CD8-positive, alpha-beta memory T cell (primary cell): ENCODE results near the gene CTNNBL1. TPM values are rescaled to one million over a fixed set of nuclear protein-coding genes. Genes with fewer than 3 reads are reported as not detected.

Experiments used
- CTCF ChIA-PET: fragments of 350-600 bp; sonication (Branson Sonifier 250); formaldehyde crosslinking; loops from one replicate; lab custom pipeline; 2021; ENCODE audit warnings: antibody characterized with exemption; lab: Charles Lee
- POLR2A ChIA-PET: fragments of 350-600 bp; sonication (Branson Sonifier 250); formaldehyde crosslinking; loops from one replicate; lab custom pipeline; 2021; ENCODE audit warnings: antibody characterized with exemption; lab: Charles Lee
- DNase-seq, 5 donors: peaks; one replicate each; pipeline versions ENCODE4 v3.0.0 to v3.0.0-alpha.2; 2020 to 2022; ENCODE audit warnings: mixed read lengths in 1 of 5
- H3K27ac ChIP-seq: one replicate; pipeline ENCODE4 v1.7.0; 2013; ENCODE audit warnings: low read depth, mild to moderate bottlenecking, low read length, moderate library complexity
- H3K27me3 ChIP-seq: 2 replicates; pipeline ENCODE4 v1.7.0; 2013; ENCODE audit warnings: low read length, mild to moderate bottlenecking; ENCODE audit not compliant: insufficient read depth, poor library complexity, severe bottlenecking
- H3K36me3 ChIP-seq: 2 replicates; pipeline ENCODE4 v1.7.0; 2013; ENCODE audit warnings: mild to moderate bottlenecking, low read length, moderate library complexity; ENCODE audit not compliant: insufficient read depth
- H3K4me1 ChIP-seq: 2 replicates; pipeline ENCODE4 v1.7.0; 2013; ENCODE audit warnings: mild to moderate bottlenecking, low read length, moderate library complexity; ENCODE audit not compliant: insufficient read depth
- H3K4me3 ChIP-seq: 2 replicates; pipeline ENCODE4 v1.7.0; 2013; ENCODE audit warnings: mild to moderate bottlenecking, low read length
- H3K9me3 ChIP-seq: 2 replicates; pipeline ENCODE4 v1.7.0; 2013; ENCODE audit warnings: mild to moderate bottlenecking, low read length
- H3K27ac Mint-ChIP-seq, 8 donors: one replicate each; pipeline ENCODE4 v1.8.0; 2020 to 2021; ENCODE audit warnings: mixed read lengths in 8 of 8, mild to moderate bottlenecking in 6 of 8, inconsistent platforms in 3 of 8, moderate library complexity in 3 of 8
- H3K27me3 Mint-ChIP-seq, 2 donors: one replicate each; pipeline ENCODE4 v1.8.0; 2020 to 2021; ENCODE audit warnings: mixed read lengths in 2 of 2, mild to moderate bottlenecking in 1 of 2, moderate library complexity in 1 of 2
- H3K36me3 Mint-ChIP-seq, 3 donors: one replicate each; pipeline ENCODE4 v1.8.0; 2020 to 2021; ENCODE audit warnings: mixed read lengths in 3 of 3, inconsistent platforms in 1 of 3, mild to moderate bottlenecking in 1 of 3
- H3K4me1 Mint-ChIP-seq, 3 donors: one replicate each; pipeline ENCODE4 v1.8.0; 2020 to 2021; ENCODE audit warnings: mixed read lengths in 3 of 3, inconsistent platforms in 1 of 3, mild to moderate bottlenecking in 1 of 3
- H3K4me3 Mint-ChIP-seq, 7 donors: one replicate each; pipeline ENCODE4 v1.8.0; 2020 to 2021; ENCODE audit warnings: mixed read lengths in 7 of 7, mild to moderate bottlenecking in 6 of 7, moderate library complexity in 4 of 7, inconsistent platforms in 2 of 7
- H3K9me3 Mint-ChIP-seq, 5 donors: one replicate each; pipeline ENCODE4 v1.8.0; 2020 to 2022; ENCODE audit warnings: mixed read lengths in 5 of 5, mild to moderate bottlenecking in 3 of 5, moderate library complexity in 2 of 5, inconsistent platforms in 1 of 5
- polyA plus RNA-seq: library from polyadenylated mRNA; unstranded; fragments of 300-500 nt; fragmentation: Illumina TruSeq; gene quantifications from one replicate; pipeline ENCODE4 v1.2.3, GENCODE V29; 2021
- total RNA-seq, 2 experiments: library from RNA; stranded (reverse); gene quantifications; one replicate each; pipeline ENCODE4 v1.2.3, GENCODE V29; 2021

CTNNBL1 gene
- total and polyA plus RNA-seq, 3 experiments from 2014 or later, result 86.8 to 97.8 (median 88.9) TPM

DNA sequence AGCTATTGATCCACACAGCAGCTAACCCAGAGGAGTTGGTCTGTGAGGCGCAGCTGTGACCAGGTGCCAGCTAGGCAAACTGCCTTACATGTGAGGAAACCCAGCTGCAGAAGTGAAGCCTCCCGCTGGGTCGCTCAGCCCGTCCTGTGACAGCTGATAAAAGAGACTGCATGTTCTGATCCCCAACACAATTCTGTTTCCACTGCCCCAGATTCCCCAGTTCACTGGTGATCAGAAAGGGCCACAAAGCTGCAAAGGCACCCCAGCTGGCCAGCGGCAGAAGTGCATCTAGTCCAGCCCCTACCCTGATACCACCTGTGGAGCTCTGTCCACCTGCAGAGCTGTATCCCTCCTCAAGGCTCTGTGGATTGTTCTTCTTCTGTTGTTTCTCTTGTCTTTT, 64.5 kb downstream of the CTNNBL1 start:
- Histone ChIP-seq H3K36me3 (peaks cover 7% of the 10 kb centered on the region), H3K9me3 (no peaks in the 10 kb centered on the region), H3K4me1 (no peaks in the 10 kb centered on the region), H3K4me3 (no peak overlapping the region), H3K27me3 (no peaks in the 10 kb centered on the region), H3K27ac (no peak overlapping the region)
- ChIA-PET CTCF (no interaction called here), POLR2A (no interaction called here)
- Mint-ChIP-seq H3K27me3 (no peaks in the 10 kb centered on the region), H3K36me3 (peaks cover 6 to 87% (median 38%) of the 10 kb centered on the region in 3 donors), H3K4me1 (peaks cover 5 to 10% (median 7%) of the 10 kb centered on the region in 3 donors), H3K4me3 (no peak overlapping the region), H3K9me3 (no peaks in the 10 kb centered on the region), H3K27ac (no peak overlapping the region)
- no peak for DNase-seq

DNA sequence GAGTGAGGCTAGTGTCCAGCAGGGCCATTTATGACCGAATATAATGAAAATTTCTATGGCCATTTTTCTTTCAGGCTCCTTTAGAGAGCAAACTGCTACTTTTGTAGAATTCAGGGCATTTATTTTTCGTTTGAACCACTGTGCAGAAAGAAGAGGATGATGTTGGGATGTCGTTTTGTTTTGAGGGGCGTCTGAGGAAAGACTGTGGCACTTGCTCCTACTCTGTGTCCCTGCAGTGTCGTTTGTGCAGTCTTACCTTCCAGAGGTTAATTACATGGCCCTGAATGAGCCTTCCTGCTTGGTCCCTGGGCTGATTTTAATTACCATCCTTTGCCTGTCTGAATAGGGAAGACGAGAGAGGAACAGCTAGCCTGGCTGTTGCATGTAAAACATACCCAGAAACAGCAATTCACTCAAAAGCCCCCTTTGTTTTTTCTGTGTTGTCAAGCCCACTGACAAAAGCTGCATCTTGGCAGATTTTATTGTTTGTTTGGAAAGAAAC, 65.3 kb downstream of the CTNNBL1 start:
- Histone ChIP-seq H3K4me1 (no peaks in the 10 kb centered on the region), H3K4me3 (no peak overlapping the region), H3K36me3 (peaks cover 7% of the 10 kb centered on the region), H3K27ac (no peak overlapping the region), H3K27me3 (no peaks in the 10 kb centered on the region), H3K9me3 (no peaks in the 10 kb centered on the region)
- no peaks in the 10 kb centered on the region for H3K27me3 Mint-ChIP-seq
- no peak overlapping the region for H3K27ac Mint-ChIP-seq
- no peak for DNase-seq
- H3K4me3 Mint-ChIP-seq, result no peak overlapping the region
- CTCF ChIA-PET, result no interaction called here
- H3K36me3 Mint-ChIP-seq, result peaks cover 6 to 88% (median 37%) of the 10 kb centered on the region in 3 donors
- POLR2A ChIA-PET, result no interaction called here
- peaks cover 5 to 10% (median 7%) of the 10 kb centered on the region in 3 donors for H3K4me1 Mint-ChIP-seq
- H3K9me3 Mint-ChIP-seq, result no peaks in the 10 kb centered on the region

DNA sequence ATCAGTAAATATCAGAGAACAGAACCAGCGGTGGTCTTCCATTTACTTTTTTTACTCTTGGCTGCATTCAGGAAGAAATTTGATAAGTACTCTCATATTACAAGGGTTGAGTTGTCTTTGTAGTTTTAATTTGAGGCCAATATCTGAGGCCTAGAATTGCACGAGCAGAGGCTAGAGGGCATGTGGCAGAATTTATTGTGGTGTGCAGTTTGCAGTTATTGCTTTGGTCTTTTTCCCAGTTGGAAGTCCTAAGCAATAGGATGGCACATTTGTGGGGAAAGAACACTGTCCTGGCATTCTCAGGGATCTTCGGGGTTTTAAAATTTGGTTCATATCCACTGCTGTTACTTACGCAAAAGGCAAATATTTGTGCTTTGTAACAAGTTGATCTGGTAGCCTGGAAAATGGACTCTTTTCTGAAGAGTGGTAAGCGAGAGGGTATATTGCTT, 66.0 kb downstream of the CTNNBL1 start:
- ChIA-PET CTCF (no interaction called here), POLR2A (no interaction called here)
- Mint-ChIP-seq H3K4me3 (no peak overlapping the region), H3K9me3 (no peaks in the 10 kb centered on the region), H3K4me1 (peaks cover 5 to 10% (median 7%) of the 10 kb centered on the region in 3 donors), H3K27ac (no peak overlapping the region), H3K27me3 (no peaks in the 10 kb centered on the region), H3K36me3 (peaks cover 6 to 89% (median 37%) of the 10 kb centered on the region in 3 donors)
- no peak for DNase-seq
- Histone ChIP-seq H3K36me3 (peaks cover 7% of the 10 kb centered on the region), H3K27me3 (no peaks in the 10 kb centered on the region), H3K27ac (no peak overlapping the region), H3K4me1 (no peaks in the 10 kb centered on the region), H3K4me3 (no peak overlapping the region), H3K9me3 (no peaks in the 10 kb centered on the region)

DNA sequence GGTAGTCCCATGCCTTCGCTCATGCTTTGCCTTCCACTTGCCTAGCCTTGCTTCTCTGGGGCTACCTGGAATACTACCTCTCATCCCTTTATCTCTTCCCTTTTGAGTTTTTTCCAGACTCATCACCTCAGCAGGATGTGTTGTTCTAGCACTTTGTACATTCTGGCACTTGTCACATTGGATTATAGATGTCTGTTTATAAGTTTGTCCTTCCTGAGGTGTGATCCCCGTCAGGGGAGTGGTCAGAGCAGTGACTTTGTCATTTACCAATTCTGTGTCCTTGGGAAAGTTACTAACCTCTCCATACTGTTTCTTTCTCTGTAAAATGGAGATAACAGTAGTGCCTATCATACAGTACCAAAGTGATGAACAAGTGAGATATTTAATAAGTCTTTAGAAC, 66.5 kb downstream of the CTNNBL1 start:
- ChIA-PET POLR2A (no interaction called here), CTCF (no interaction called here)
- DNase-seq, result no peak
- Mint-ChIP-seq H3K36me3 (peaks cover 6 to 90% (median 42%) of the 10 kb centered on the region in 3 donors), H3K9me3 (no peaks in the 10 kb centered on the region), H3K27ac (no peak overlapping the region), H3K27me3 (no peaks in the 10 kb centered on the region), H3K4me1 (peaks cover 5 to 10% (median 7%) of the 10 kb centered on the region in 3 donors), H3K4me3 (no peak overlapping the region)
- H3K36me3 ChIP-seq, result peaks cover 7% of the 10 kb centered on the region
- no peaks in the 10 kb centered on the region for H3K9me3 ChIP-seq
- H3K27ac ChIP-seq, result no peak overlapping the region
- H3K4me3 ChIP-seq, result no peak overlapping the region
- no peaks in the 10 kb centered on the region for H3K4me1 ChIP-seq
- H3K27me3 ChIP-seq, result no peaks in the 10 kb centered on the region

DNA sequence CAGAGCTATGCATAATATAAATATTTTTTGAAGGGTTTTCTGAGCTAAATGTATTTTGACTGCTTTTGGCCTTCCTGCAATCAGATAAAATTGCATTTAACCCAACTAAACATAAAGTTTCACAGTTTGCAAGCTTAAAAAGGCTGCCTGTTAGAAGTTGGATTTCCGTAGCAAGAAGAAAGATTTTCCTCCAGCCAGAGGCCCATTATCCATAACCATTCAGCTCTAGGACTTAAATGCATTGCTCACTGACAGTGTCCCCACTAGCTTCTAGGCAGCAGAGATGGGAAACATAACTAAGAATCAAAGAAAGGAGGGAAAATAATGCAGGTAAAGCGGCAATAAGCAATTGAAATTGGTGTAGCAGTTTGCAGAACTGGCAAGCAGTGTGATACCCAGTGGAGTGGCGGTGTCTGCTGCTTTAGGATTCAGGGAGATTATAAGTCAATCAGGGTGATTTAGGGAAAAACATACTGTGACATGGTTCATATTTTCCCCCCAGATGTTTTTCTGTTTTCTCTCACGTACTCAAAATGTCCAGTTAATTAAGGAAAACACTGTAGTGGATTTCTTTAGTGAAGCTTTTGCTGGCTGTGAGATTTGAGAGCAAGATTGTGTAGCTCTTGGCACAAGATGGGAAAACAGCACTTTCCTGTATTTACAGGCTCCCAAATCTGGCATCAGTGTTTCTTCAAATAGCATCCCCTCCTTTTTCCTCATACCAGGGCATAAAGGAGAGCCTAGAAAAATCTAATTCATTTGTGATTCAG, 69.1 kb downstream of the CTNNBL1 start:
- no peak overlapping the region for H3K27ac ChIP-seq
- no peaks in the 10 kb centered on the region for H3K27me3 ChIP-seq
- H3K9me3 Mint-ChIP-seq, result no peaks in the 10 kb centered on the region
- no peak overlapping the region for H3K4me3 Mint-ChIP-seq
- no peak for DNase-seq
- H3K4me1 Mint-ChIP-seq, result peaks cover 0 to 3% (median under 1%) of the 10 kb centered on the region in 3 donors
- POLR2A ChIA-PET, result interaction anchor here (0.6 kb wide), 1 partner anchor 924 kb away, joined by 11 read pairs; no protein-coding TSS in a partner anchor
- peaks cover 4 to 81% (median 43%) of the 10 kb centered on the region in 3 donors for H3K36me3 Mint-ChIP-seq
- no peak overlapping the region for H3K27ac Mint-ChIP-seq
- no peaks in the 10 kb centered on the region for H3K4me1 ChIP-seq
- no peaks in the 10 kb centered on the region for H3K27me3 Mint-ChIP-seq
- H3K36me3 ChIP-seq, result no peaks in the 10 kb centered on the region
- CTCF ChIA-PET, result interaction anchor here (0.5 kb wide), 1 partner anchor 1023 kb away, joined by 3 read pairs; no protein-coding TSS in a partner anchor
- no peak overlapping the region for H3K4me3 ChIP-seq
- H3K9me3 ChIP-seq, result no peaks in the 10 kb centered on the region

DNA sequence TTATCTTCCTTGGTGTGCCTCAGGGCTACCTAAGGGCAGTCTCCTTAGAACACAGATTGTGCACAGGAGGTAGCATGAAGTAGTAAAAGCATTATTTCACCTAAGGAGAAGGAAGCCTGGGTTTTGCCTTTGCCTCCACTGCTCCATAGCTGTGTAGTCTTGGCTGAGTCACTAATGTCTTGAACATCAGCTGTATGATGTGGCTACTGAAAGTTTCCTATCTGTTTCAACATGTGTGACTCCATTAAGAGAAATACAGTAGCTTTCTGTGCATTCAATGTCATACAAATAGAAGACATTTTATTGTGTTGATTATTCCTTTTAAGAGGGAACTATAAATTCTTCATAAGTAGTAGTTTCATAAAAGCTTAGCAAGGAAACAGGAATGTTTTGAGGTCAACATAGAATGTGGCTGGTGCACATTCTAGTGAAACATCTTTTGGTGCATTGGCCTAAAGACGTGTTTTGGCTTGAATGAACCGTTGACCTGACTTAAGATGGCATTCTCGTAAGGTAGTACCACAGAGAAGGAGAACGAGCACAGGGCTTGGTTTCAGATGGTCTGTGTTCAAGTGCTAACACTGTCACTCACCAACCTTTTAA, 70.6 kb downstream of the CTNNBL1 start:
- ChIA-PET CTCF (no interaction called here), POLR2A (no interaction called here)
- H3K27me3 ChIP-seq, result no peaks in the 10 kb centered on the region
- H3K27me3 Mint-ChIP-seq, result no peaks in the 10 kb centered on the region
- H3K4me1 Mint-ChIP-seq, result peaks cover 0 to 2% (median 0%) of the 10 kb centered on the region in 3 donors
- no peak overlapping the region for H3K4me3 Mint-ChIP-seq
- no peak overlapping the region for H3K4me3 ChIP-seq
- H3K36me3 Mint-ChIP-seq, result peaks cover 4 to 78% (median 45%) of the 10 kb centered on the region in 3 donors
- H3K27ac ChIP-seq, result no peak overlapping the region
- no peak overlapping the region for H3K27ac Mint-ChIP-seq
- H3K4me1 ChIP-seq, result no peaks in the 10 kb centered on the region
- no peak for DNase-seq
- no peaks in the 10 kb centered on the region for H3K36me3 ChIP-seq
- H3K9me3 Mint-ChIP-seq, result no peaks in the 10 kb centered on the region
- no peaks in the 10 kb centered on the region for H3K9me3 ChIP-seq

DNA sequence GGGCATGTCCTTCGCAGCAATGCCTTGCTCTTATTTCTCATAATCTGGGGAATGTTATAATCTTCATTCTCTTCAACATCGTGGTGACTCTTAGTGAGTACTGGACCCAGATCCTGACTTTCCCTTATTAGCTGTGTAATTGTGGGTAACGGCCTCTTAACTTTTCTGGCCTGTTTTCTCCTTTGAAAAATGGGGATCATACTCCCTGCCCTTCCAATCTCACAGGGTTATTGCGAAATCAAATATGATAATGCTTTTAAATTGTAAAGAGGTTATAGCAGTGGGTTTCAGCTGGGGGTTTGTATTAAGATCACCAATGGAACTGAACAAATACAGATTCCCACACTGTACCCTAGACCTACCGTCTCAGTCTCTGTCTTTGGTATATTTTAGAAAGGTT, 77.1 kb downstream of the CTNNBL1 start:
- Mint-ChIP-seq H3K27me3 (no peaks in the 10 kb centered on the region), H3K9me3 (no peaks in the 10 kb centered on the region), H3K4me3 (no peak overlapping the region), H3K36me3 (peaks cover 4 to 77% (median 43%) of the 10 kb centered on the region in 3 donors), H3K27ac (no peak overlapping the region), H3K4me1 (peaks cover 0 to 4% (median 3%) of the 10 kb centered on the region in 3 donors)
- H3K4me3 ChIP-seq, result no peak overlapping the region
- no peaks in the 10 kb centered on the region for H3K4me1 ChIP-seq
- H3K9me3 ChIP-seq, result no peaks in the 10 kb centered on the region
- ChIA-PET POLR2A (no interaction called here), CTCF (no interaction called here)
- no peak for DNase-seq
- H3K27ac ChIP-seq, result no peak overlapping the region
- no peaks in the 10 kb centered on the region for H3K27me3 ChIP-seq
- no peaks in the 10 kb centered on the region for H3K36me3 ChIP-seq

DNA sequence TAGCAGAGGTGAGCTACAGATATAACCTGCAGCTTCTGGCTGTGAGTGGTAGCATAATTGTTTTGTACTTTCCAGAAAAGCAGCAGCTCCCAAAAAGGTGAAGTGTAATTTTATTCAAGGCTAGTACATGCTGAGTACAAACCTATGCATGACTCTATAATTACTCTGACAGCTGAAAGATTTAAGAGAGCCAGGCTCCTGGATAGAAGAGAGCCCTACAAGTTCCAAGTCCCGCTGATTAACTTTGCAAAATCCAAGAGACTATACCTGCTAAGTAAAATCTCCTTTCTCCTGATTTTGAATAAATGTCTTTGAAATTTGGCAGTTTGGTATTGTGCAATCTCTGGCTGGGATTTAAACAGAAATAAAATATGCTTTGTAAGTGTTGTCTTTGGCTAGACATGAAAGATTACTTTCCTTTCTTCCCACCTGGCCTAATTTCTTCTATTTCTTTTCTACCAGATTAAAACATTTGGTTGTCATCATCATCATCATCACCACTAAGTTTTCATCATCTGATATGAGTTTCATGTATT, 79.5 kb downstream of the CTNNBL1 start:
- no peak for DNase-seq
- no peaks in the 10 kb centered on the region for H3K4me1 ChIP-seq
- H3K4me1 Mint-ChIP-seq, result peaks cover 0 to 4% (median 3%) of the 10 kb centered on the region in 3 donors
- no peak overlapping the region for H3K4me3 ChIP-seq
- H3K9me3 Mint-ChIP-seq, result no peaks in the 10 kb centered on the region
- H3K27me3 Mint-ChIP-seq, result no peaks in the 10 kb centered on the region
- H3K27ac Mint-ChIP-seq, result peak overlapping the region in 1 of 8 donors; percentile 54
- peaks cover 6 to 82% (median 35%) of the 10 kb centered on the region in 3 donors for H3K36me3 Mint-ChIP-seq
- no peak overlapping the region for H3K4me3 Mint-ChIP-seq
- H3K27me3 ChIP-seq, result no peaks in the 10 kb centered on the region
- CTCF ChIA-PET, result no interaction called here
- POLR2A ChIA-PET, result no interaction called here
- H3K9me3 ChIP-seq, result no peaks in the 10 kb centered on the region
- H3K27ac ChIP-seq, result no peak overlapping the region
- peaks cover 7% of the 10 kb centered on the region for H3K36me3 ChIP-seq
